ENCODE data around the gene CRTAC1. TPM values are rescaled to one million over a fixed set of nuclear protein-coding genes. Genes with fewer than 3 reads are reported as not detected.

Gene CRTAC1
- total and polyA plus RNA-seq, 2 experiments from 2014 or later = 0.47 to 1.2 TPM

- Histone ChIP-seq H3F3A (replicated peaks; ENCODE audit: low read depth) (no peaks in the 10 kb centered on the region), H3K27ac (ENCODE audit: low read depth) (no peak overlapping the region), H3K27me3 (ENCODE audit: insufficient read depth) (no peaks in the 10 kb centered on the region), H3K36me3 (ENCODE audit: insufficient read depth) (no peaks in the 10 kb centered on the region), H4K20me1 (replicated peaks; ENCODE audit: insufficient read depth) (no peaks in the 10 kb centered on the region), H3K4me1 (ENCODE audit: insufficient read depth) (peaks cover 37% of the 10 kb centered on the region), H3K4me2 (no peak overlapping the region), H3K79me2 (replicated peaks; ENCODE audit: insufficient read depth) (no peaks in the 10 kb centered on the region), H3K9me2 (ENCODE audit: insufficient read depth) (peaks cover 2% of the 10 kb centered on the region; the same call in 1 of the 2 replicates), H2AFZ (no peak overlapping the region), H3K4me3 (no peak overlapping the region)
- H3K4me3 Mint-ChIP-seq = no peak overlapping the region
- H3K27me3 Mint-ChIP-seq (ENCODE audit: insufficient read depth, low read depth, poor library complexity) = peaks cover 8% of the 10 kb centered on the region
- DNase-seq (ENCODE audit: low spot score) (no peak), ATAC-seq (no peak)
- no peak overlapping the region for H3K27ac Mint-ChIP-seq
- H3K36me3 Mint-ChIP-seq (ENCODE audit: low read depth) = no peaks in the 10 kb centered on the region
- TF ChIP-seq STAT1 (IDR thresholded peaks at IDR 0.05; ENCODE audit: unreplicated experiment) (no peak), JUNB (IDR thresholded peaks at IDR 0.05; ENCODE audit: unreplicated experiment) (no peak), ZNF114 (CRISPR knock-in tag; IDR thresholded peaks at IDR 0.05) (no peak)
- peaks cover 44% of the 10 kb centered on the region for H3K4me1 Mint-ChIP-seq
- H3K9me3 Mint-ChIP-seq = no peaks in the 10 kb centered on the region
Observed at GRCh38 chr10:97873569-97873968, 156.9 kb downstream of the CRTAC1 start.

DNA sequence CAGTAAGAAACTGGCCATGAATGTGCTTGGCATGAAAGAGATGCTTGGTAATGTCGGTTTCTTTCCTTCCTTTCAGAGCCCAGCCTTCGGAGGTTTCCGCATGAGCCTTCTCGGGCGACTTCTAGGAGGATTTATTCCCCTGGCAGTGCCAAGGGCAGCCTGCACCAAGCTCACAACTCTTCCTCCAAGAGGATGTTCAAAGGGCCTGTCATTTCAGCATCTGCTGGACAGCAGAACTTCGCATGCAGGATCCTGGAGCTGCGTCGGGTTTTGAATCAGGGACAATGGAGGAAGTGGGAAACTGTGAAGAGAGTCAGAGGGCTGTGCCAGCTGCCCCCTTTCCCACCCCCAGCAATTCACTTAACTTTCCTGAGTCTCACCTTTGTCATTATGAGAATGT lies 159.4 kb downstream of the CRTAC1 start:
- H3K4me3 ChIP-seq = no peak overlapping the region
- H3K79me2 ChIP-seq (replicated peaks; ENCODE audit: insufficient read depth) = no peaks in the 10 kb centered on the region
- H3K4me2 ChIP-seq = no peak overlapping the region
- H3K4me1 ChIP-seq (ENCODE audit: insufficient read depth) = peaks cover 30% of the 10 kb centered on the region
- H3K27ac ChIP-seq (ENCODE audit: low read depth) = no peak overlapping the region
- H3K4me1 Mint-ChIP-seq = peaks cover 36% of the 10 kb centered on the region
- no peak for ATAC-seq
- no peak overlapping the region for H3K27ac Mint-ChIP-seq
- no peaks in the 10 kb centered on the region for H3K27me3 ChIP-seq (ENCODE audit: insufficient read depth)
- TF ChIP-seq JUNB (IDR thresholded peaks at IDR 0.05; ENCODE audit: unreplicated experiment) (no peak), ETS1 (IDR thresholded peaks at IDR 0.05) (no peak), ZNF114 (CRISPR knock-in tag; IDR thresholded peaks at IDR 0.05) (no peak), STAT1 (IDR thresholded peaks at IDR 0.05; ENCODE audit: unreplicated experiment) (no peak)
- no peak for DNase-seq (ENCODE audit: low spot score)
- H3K4me3 Mint-ChIP-seq = no peak overlapping the region
- peak overlapping the region; percentile 74; the same call in 1 of the 2 replicates for H2AFZ ChIP-seq
- H3K9me2 ChIP-seq (ENCODE audit: insufficient read depth) = no peaks in the 10 kb centered on the region
- no peaks in the 10 kb centered on the region for H3K36me3 Mint-ChIP-seq (ENCODE audit: low read depth)
- no peaks in the 10 kb centered on the region for H3K36me3 ChIP-seq (ENCODE audit: insufficient read depth)
- H4K20me1 ChIP-seq (replicated peaks; ENCODE audit: insufficient read depth) = no peaks in the 10 kb centered on the region
- no peaks in the 10 kb centered on the region for H3K9me3 Mint-ChIP-seq
- peaks cover 10% of the 10 kb centered on the region for H3K27me3 Mint-ChIP-seq (ENCODE audit: insufficient read depth, low read depth, poor library complexity)
- H3F3A ChIP-seq (replicated peaks; ENCODE audit: low read depth) = no peaks in the 10 kb centered on the region

GRCh38 chr10:97869091-97870042 lies 161.1 kb downstream of the CRTAC1 start:
- H3K36me3 ChIP-seq (ENCODE audit: insufficient read depth) = no peaks in the 10 kb centered on the region
- H3K79me2 ChIP-seq (replicated peaks; ENCODE audit: insufficient read depth) = no peaks in the 10 kb centered on the region
- peak overlapping the region; percentile 95 for H2AFZ ChIP-seq
- Mint-ChIP-seq H3K4me1 (peaks cover 42% of the 10 kb centered on the region), H3K9me3 (no peaks in the 10 kb centered on the region), H3K36me3 (ENCODE audit: low read depth) (no peaks in the 10 kb centered on the region), H3K4me3 (no peak overlapping the region), H3K27ac (no peak overlapping the region), H3K27me3 (ENCODE audit: insufficient read depth, low read depth, poor library complexity) (peaks cover 11% of the 10 kb centered on the region)
- no peaks in the 10 kb centered on the region for H3K9me2 ChIP-seq (ENCODE audit: insufficient read depth)
- no peak for TF ChIP-seq ETS1 (IDR thresholded peaks at IDR 0.05)
- TF ChIP-seq, protein P1, sequence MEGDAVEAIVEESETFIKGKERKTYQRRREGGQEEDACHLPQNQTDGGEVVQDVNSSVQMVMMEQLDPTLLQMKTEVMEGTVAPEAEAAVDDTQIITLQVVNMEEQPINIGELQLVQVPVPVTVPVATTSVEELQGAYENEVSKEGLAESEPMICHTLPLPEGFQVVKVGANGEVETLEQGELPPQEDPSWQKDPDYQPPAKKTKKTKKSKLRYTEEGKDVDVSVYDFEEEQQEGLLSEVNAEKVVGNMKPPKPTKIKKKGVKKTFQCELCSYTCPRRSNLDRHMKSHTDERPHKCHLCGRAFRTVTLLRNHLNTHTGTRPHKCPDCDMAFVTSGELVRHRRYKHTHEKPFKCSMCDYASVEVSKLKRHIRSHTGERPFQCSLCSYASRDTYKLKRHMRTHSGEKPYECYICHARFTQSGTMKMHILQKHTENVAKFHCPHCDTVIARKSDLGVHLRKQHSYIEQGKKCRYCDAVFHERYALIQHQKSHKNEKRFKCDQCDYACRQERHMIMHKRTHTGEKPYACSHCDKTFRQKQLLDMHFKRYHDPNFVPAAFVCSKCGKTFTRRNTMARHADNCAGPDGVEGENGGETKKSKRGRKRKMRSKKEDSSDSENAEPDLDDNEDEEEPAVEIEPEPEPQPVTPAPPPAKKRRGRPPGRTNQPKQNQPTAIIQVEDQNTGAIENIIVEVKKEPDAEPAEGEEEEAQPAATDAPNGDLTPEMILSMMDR (conservative IDR thresholded peaks at IDR 0.05; ENCODE audit: low read depth in 2 of 2) = peak; percentile 53 to 83
- H3K4me2 ChIP-seq = peak overlapping the region; percentile 40; the same call in 1 of the 2 replicates
- DNase-seq (ENCODE audit: low spot score) (peak; percentile 88), ATAC-seq (peak; percentile 91)
- peaks cover 29% of the 10 kb centered on the region for H3K4me1 ChIP-seq (ENCODE audit: insufficient read depth)
- no peaks in the 10 kb centered on the region for H4K20me1 ChIP-seq (replicated peaks; ENCODE audit: insufficient read depth)
- H3K27ac ChIP-seq (ENCODE audit: low read depth) = no peak overlapping the region
- no peaks in the 10 kb centered on the region for H3F3A ChIP-seq (replicated peaks; ENCODE audit: low read depth)
- H3K4me3 ChIP-seq = no peak overlapping the region
- no peaks in the 10 kb centered on the region for H3K27me3 ChIP-seq (ENCODE audit: insufficient read depth)

Measured in GM23338 (cell line).